DMS53 treated with DMSO at 0.1 percent for 48 hours (cell line): Measurements from ENCODE around the gene ABCF1.
"Not testable (repeated sequence)": the region's sequence is repeated elsewhere in the genome, so short reads cannot be mapped to it uniquely, and the experiment has no call there.

Source experiments
- DNase-seq: peaks from one replicate; lab custom pipeline; 2025; ENCODE audit not compliant: unreplicated experiment; lab: John Stamatoyannopoulos, UW

Gene ABCF1

DNA sequence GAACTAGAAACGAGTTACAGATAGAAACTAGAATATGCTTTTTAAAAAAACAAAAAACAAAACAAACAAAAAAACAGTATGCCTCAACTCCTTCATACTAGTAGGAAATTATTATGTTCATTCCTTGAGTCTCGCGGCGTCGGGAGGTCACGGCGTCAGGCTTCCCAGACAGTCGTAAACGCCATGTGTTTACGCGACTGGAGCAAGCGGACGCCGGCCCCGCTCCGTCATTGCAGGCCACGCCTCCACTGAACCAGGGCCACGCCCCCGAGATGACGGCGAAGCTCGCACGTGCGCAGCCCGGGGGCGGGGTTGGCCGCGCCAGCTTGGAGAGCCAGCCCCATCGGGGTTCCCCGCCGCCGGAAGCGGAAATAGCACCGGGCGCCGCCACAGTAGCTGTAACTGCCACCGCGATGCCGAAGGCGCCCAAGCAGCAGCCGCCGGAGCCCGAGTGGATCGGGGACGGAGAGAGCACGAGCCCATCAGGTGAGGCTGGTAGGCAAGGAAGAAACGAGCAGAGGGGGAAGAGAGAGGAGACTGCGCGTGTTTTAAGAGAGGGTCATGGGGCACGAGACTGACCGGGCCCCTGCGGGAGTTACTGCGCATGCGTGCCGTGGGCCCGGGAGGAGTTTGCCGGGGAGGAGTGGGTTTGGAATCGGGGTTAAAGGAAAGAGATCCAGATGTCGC, at the start of gene ABCF1:
Gene ABCF1 (plus strand): TSS at position 368 of the 687 bp plus-strand sequence. CDS start 46 bp downstream, at position 414.
- peak; percentile 92 for DNase-seq

DNA sequence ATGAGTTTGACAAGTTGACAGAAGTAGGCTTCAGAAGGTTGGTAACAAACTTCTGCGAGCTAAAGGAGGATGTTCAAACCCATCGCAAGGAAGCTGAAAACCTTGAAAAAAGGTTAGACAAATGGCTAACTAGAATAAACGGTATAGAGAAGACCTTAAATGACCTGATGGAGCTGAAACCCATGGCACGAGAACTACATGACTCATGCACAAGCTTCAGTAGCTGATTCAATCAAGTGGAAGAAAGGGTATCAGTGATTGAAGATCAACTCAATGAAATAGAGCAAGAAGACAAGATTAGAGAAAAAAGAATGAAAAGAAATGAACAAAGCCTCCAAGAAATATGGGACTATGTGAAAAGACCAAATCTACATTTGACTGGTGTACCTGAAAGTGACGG, 49.3 kb upstream of the ABCF1 start:
- DNase-seq, result not testable (repeated sequence)

DNA sequence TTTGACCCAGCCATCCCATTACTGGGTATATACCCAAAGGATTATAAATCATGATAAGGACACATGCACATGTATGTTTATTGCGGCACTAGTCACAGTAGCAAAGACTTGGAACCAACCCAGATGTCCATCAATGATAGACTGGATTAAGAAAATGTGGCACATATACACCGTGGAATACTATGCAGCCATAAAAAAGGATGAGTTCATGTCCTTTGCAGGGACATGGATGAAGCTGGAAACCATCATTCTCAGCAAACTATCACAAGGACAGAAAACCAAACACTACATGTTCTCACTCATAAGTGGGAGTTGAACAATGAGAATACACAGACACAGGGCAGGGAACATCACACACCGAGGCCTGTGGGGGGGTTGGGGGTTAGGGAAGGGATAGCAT, 44.8 kb upstream of the ABCF1 start:
- not testable (repeated sequence) for DNase-seq

DNA sequence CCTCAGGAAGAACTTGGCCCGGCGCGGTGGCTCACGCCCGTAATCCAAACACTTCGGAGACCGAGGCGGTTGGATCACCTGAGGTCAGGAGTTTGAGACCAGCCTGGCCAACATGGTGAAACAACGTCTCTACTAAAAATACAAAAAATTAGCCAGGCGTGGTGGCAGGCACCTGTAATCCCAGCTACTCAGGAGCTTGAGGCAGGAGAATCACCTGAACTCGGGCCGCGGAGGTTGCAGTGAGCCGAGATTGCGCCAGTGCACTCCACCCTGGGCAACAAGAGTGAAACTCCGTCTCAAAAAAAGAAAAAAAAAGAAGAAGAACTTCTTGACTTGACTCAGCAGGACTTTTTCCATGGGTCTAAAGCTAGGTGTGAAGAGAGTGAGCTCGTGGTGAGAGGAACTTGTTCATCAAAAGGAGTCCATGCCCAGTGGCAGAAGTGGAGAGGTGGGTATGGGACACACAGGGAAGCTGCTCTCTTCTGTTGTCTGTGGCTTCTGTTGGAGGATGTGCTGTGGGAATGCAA, 41.8 kb upstream of the ABCF1 start:
- not testable (repeated sequence) for DNase-seq

DNA sequence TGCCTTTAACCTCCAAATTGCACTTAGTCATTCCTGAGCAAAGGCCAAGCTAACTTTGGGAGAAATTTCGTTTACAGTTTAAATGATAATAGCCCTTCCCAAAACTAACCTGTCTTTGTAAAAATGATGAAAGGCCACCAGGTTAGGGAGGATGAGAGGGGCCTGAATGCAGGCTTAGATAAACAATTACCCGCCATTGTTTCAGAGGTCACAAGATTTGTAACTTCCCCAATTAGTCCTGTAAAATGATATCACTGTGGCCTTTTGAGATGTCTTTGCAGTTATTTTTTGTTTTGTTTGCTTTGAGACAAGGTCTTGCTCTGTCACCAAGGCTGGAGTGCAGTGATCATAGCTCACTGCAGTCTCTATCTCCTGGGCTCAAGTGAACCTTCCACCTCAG, 41.2 kb upstream of the ABCF1 start:
- no peak for DNase-seq

DNA sequence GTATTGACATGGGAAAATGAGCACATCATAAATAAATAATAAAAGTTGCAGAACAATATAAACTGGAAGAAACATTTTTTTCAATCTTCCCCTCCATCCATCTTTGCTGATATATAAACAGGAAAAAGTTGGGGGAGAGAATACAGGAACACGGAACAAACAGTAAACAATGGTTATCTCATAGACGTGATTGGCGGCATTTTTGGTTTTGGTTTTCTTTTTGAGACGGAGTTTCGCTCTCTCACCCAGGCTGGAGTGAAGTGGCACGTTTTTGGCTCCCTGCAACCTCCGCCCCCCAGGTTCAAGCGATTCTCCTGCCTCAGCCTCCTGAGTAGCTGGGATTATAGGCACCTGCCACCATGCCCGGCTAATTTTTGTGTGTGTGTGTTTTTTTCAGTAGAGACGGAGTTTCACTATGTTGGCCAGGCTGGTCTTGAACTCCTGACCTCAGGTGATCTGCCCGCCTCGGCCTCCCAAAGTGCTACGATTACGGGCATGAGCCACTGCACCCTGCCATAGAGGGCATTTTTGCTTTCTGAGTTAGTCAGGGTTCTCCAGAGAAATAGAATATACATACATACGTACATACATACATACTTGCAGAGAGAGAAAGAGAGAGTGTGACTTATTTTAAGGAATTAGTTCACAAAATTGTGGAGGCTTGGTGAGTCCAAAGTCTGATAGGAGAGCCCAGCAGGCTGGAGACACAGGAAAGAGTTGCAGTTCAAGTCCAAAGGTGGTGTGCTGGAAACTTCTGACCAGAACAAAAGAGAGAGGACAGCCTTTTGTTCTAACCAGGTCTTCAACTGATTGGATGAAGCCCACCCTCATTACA, 37.6 kb upstream of the ABCF1 start:
- DNase-seq, result no peak

DNA sequence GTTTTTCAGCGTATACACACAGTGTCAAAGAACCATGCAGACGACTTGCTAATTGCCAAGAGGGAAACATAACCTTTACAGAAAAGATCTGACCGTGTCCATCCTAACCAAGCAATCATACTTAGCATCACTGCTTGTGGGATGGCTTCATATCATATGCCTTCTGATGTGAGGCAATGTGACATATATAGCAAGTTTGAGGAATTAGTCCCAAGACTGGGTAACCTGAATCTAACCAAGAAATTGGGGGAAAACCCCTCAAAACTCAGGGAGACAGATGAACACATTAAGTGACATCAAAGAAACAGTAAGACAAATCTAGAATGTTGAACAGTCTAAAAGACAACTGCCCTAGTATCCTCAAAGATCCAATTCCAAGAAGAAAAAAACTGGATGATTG, 33.3 kb upstream of the ABCF1 start:
- no peak for DNase-seq

DNA sequence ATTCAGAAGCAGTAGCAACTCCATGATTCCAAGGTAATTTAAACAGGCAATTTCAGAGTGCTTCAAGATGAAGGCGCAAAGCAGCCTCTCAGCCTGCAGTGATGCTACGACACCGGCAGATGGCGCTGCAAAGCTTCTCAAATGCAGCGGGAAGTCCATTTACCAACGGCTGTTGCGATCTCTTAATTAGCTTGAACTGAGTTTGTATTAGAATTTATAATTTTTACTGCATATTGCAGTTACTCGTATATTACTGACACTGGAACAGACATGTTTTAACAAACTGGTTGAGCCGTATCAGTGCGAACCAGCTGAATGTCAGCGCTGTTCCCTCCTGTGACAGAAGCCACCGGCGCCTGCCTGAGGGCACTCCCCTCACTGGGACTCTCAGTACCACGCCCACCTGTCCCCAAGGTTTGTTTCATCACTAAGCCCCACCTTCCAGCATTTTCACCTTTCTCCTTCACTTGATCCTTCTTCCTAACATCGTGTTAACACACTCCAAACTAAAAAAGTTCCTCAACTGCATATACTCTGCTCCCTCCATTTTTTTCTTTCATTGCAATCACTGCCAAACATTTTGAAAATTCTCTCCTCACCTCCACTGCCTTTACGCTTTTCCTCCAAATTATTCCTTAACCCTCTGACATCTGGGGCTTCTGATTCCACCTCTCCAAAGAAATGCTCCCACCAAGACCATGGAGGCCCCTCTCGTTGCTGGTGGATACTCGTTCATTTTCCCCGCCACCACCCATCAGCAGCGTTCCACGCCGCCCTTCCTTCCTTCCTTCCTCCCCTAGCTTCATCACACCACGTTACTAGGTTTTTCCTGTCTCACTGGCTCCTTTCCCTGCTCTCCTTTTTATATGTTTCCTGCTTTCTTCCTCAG, 29.5 kb upstream of the ABCF1 start:
- DNase-seq, result peak; percentile 68

DNA sequence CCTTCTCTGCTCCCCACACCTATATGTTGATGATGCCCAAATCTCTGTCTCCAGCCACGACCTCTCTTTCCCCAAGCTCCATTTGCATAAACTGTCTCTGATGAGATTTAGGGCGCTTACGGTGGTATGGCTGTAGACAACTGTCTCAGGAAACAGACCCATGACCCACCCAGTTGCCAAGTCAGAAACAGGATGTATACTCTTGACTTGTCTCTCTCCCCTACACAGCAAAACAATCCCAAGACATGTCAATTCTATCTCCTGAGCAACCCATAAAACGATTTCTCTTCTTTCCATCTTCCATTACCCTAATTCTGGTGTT, 28.9 kb upstream of the ABCF1 start:
- DNase-seq, result no peak

DNA sequence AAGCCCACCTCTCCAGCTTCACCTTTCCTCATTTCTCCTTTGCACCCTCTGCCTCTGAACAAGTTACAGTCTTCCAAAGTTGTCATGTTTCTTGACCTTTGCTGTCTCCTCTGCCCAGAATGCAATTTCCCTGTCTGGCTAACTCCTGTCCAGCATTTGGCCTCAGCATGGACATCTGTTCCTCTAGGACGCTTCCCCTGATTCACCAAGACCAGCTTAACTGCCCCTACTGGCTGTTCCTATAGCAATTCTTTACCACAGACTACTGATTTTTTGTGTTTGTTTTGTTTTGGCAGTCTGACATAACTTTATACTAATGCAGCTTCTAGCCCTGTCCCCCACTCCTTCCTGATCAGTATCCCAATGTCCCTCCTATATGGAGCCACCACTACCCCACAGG, 28.3 kb upstream of the ABCF1 start:
- no peak for DNase-seq

DNA sequence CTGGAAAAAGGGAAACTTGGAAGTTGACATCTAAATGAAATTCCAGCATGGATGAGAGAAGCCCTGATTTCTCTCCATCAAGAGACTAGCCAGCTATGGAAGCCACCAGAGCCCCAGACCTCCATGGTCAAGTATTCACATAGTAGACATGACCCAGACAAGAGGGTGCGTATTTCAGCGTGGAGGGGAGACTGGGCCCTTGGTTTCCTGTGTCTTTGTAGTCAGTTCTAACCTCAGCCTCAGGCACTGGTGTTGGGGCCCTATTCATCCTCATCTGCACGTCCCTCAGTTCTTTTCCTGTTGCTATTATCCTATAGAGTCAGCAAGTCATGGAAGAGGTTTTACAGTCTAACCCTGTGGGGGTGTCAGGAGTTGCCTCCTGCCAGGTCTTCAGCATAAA, 27.4 kb upstream of the ABCF1 start:
- DNase-seq, result no peak

DNA sequence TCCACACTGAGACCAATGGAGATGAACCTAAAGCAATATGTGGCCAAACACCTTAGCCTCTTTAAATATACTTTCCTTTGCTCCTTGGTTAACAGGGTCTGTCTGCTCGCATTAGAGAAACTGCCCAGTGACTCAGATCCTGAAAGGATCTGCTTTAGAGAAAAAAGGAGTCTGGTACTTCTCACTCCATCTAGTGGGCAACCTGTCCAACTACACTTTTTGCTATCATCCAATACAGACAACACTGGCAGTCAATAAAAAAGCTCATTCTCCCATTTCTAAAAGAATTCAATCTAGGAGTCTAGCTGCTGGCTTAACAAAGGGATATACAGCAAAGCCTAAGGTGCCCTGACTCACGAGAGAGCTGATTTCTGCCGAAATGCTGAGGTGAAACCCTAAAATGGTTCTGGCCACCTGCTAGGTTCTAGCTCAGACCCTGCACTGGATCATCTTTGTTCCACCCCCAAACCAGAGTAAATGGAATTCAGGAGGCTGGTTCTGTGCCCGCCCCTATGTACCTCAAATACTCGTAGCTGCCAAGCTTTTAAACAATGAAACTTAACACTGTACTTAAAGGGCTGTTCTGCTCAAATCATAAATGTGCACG, 26.5 kb upstream of the ABCF1 start:
- DNase-seq, result peak; percentile 79

DNA sequence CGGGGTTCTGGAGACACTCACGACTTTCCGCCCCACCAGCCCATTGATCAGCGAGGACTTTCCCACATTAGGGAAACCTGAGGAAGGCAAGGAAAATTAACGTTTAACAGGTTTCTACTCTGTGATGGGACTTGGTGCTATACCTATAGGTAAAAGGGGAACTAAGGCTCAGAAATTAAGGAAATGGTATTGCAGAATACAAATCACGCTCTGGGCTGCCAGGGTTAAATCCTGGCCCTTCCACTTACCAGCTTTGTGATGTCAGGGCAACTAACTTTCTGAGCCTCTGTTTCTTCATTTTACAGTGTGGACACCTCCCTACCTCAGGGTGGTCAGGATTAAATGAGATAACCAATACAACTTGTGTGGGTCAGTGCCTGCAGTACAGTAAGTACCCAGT, 23.8 kb upstream of the ABCF1 start:
- DNase-seq, result no peak

DNA sequence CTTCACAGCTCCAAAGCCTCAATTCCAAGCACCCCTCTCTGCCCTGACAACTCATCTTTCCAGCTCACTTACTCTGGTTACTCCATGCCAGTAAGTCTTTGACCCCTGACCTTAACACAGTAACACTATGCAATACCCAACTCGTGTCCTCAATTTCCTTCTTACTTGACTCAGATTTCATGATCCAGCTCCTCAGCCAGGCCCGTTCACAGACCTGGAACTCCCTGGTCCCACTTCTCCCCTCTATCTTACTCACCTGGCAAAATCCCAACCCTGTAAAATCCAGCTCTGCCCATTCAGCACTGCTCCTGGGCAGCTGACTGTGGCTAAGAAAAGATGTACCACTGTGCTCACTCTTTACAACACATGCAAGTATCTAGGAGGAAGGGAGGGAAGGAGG, 22.9 kb upstream of the ABCF1 start:
- no peak for DNase-seq

DNA sequence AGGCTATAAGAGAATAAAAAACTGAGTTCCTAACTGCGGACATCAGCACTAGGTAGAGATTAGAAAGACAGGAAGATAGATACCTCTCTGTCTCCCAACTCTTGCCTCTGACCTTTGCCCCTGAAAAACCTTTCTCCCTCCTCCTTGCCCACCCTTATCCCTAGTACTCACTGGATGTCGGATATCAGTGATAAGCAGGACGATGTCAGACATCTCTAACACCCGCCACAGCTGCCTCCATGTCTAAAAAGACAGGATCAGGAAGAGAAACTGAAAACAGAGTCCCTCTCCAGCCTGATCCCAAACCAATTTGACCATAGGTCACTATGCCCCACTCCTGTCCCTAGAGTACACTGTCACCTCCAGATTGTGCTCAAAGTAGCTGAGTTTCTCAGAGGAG, 16.8 kb upstream of the ABCF1 start:
- no peak for DNase-seq

DNA sequence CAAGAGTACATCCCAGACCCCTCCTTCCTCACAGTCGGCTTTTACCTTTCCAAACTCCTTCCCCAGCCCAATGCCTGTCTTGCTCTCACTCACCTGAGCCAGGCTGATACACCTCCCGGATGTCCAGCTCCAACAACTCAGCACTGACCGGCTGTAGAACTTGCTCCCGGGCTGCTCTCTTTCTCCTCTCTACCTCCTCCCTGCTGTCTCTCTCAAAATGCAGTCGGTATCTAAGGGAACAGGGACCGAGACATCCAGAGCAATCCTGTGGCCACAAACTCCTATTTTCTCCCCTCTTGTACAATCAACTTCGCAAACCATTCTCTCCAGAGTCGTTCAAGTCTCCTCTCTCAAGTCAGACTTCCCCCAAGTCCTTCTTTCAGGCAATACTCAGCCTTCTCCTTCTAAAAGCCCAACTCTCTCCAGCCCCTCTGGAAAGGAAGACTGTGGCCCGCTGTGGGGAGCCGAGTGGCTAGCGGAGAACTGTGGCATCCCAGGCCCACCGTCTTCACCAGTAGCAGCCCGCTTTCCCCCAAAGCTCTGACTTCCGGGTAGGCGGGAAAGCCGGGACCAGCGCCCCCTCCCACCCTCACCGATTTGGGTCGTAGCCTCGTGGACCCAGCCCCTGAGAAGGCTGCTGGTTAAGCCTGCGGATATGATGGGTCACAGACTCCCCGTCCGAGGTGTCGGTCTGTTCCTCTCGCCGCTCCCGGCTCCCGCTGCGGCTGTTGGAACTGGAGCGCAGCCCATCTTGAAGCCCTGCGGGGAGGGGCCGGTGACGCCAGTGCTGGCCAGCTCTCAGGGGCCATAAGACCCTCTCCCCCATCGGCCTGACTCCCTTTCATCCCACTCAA, 16.1 kb upstream of the ABCF1 start:
- DNase-seq, result no peak

DNA sequence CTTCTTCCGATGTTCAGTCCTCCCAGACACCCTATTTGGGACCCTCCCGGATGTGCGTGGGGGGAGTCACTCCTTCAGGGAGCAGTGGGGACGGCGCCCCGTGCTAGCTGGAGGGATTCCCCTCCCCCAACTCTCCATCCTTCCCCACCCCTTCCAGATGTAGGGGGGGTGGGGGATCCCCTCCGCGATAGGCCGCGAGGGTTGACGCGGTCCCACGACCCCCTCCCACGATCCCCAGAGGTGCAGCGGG, 15.5 kb upstream of the ABCF1 start:
- no peak for DNase-seq

DNA sequence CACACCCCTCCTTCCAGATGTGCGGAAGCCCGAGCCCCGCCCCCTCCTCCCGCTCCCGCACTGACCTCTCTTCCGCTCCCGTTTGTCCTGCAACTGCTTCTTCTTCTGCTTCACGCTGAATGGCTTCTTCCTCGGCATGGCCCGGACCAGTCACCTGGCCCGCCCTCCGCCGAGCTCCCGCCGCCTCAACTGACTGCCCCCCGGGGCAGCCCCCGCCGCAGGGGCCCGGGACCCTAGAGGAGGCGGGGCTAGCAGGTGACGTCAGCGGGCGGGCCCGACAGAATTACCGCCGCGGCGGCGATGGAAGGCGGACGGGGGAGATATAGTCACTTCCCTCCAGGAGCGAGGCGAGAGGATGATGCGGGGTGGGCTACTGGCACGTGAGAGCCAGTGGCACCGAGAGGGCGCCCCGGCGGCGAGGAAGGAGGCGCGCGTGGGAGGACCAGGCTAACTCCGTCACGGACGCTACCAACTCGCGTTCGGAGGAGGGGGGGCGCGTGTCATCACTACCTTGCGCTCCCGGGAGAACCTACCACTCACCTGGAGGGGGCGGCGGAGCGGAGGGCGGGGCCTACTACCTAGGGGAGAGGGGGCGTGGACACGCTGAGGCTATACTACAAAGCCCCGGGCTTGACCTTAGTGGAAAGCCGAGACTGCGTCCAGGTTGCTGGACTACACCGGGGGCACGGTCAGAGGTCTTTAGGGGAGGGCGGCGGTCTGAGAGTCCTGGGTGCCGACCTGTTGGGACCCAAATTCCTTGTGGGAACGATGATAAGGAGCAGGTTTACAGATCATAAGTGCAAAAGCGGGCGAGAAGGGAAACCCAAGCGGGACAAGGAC, 15.0 kb upstream of the ABCF1 start, which contains the start of gene GNL1:
Gene GNL1 (minus strand): TSS at position 424 of the 840 bp plus-strand sequence. CDS start 286 bp downstream, at position 138.
- peak; percentile 91 for DNase-seq

DNA sequence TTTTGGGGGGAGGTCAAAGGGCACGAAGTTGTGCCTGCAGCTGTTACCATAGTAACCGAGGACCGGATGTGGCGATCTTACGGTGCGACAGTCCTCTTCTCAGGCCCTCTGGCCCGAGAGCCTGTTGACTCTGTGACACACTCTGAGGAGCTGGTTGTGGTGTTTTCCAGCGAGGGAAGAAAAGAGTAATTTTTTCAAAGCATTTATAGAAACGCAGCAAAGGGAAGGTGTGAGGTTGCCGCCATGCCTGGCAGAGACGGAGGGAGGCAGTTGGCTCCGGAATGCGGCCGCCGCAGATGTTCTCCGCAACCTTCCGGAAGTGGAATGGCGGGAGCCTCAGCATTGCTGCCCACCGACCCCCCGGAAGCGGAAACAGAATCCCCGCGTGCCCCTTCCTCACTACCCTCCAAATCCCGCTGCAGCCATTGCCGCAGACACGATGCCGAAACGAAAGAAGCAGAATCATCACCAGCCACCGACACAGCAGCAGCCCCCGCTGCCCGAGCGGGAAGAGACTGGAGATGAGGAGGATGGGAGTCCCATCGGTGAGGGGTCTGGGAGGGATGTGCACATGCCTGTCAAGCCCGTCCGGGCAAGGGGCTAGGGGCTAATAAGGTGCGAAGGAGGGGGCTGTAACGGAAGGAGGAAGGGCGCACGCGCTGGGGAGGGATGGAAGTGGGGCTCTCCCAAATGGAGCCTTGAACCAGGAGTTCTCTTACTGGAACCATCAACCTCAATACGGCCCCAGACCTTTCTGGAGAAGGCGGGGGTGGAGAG, 14.1 kb upstream of the ABCF1 start, which contains the start of gene PRR3:
Gene PRR3 (plus strand): TSS at position 390 of the 777 bp plus-strand sequence. CDS start 50 bp downstream, at position 440.
- DNase-seq, result peak; percentile 91
